Activated gamma-delta T cell (primary cell): ENCODE measurements around the gene A1BG.

Experiments used
- DNase-seq: peaks from one replicate; lab custom pipeline; 2025; lab: John Stamatoyannopoulos, UW

A1BG gene

DNA sequence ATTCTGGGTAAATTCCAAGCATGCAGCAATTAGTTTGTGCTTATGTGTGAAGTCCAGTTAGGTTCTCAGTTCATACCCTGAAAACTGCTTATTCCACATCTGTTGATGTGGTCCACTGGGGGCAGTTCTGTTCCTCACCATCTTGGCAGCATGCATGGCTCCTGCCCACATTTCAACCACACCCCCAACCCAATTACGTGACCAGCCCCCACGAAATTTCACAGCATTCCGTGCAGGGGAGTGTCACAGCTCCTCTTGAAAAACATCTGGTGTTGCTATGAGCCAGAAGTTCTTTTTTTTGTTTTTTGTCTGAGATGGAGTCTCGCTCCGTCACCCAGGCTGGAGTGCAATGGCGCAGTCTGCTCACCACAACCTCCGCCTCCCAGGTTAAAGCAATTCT, 57.2 kb downstream of the A1BG start:
- DNase-seq: no peak
